GM21390 (cell line): Measurements from ENCODE around the gene RAP1A.
"Not testable (repeated sequence)": the region's sequence is repeated elsewhere in the genome, so short reads cannot be mapped to it uniquely, and the experiment has no call there.

Experiments used
- ATAC-seq: cut with Tn5 transposase; IDR thresholded peaks from one replicate; pipeline ENCODE4 v1.9.1; 2021; ENCODE audit not compliant: unreplicated experiment

The RAP1A gene

GRCh38 chr1:111597426-111597825, 22.2 kb upstream of the RAP1A start:
- no peak for ATAC-seq

DNA sequence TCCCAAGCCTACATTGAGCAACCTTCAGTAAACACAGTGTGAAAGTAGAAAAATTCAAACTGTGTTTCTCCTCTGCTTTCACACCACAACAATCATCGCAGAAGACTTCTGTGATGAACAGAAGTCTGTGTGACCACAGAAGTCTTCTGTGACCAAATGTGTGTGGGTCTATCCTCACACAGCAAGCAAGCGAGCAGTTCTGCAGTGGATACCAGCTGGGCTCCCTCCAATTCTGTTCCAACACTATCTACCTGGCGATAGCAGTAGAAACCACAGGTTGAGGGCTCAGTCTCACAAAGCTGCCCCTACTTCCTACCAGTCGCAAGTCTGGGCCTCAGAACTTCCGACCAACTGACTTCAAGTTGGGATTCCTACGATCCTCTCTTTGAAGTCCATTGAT, 21.0 kb upstream of the RAP1A start:
- peak; percentile 22 for ATAC-seq

DNA sequence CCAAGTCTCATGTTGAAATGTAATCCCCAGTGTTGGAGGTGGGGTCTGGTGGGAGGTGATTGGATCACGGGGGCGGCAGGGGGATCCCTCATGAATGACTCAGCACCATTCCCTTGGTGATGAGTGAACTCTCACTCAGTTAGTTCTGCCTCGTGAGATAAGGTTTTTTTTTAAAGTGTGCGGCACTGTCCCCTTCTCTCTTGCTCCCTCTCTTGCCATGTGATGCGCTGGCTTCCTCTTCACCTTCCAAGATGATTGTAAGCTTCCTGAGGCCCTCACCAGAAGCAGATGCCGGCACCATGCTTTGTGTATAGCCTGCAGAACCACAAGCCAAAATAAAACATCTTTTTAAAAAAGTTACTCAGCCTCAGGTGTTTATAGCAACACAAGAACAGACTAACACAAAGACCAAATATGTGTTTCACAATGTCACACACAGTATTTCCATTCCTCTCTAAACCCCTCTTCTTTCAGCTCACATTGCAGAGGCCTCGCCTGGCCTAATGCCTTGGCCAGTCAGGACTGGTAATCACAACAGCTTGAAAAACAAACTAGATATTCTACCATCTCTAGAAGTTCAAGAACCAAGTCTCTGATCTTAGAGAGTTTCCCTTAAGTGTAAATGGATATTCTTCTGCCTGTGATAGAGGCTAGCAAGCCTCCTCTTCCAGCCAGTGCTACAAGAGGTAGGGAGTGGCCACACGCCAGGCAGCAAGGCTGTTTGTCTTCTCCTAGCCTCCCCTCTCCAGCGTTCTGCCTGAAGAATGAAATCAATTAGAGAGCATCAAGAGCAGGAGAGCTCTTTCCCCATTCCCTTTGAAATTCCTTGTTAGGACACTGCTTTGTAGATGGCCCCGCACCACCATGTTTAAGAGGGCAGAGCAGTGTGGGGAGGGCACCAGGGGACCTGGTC, 19.6 kb upstream of the RAP1A start:
- peak; percentile 10 for ATAC-seq

DNA sequence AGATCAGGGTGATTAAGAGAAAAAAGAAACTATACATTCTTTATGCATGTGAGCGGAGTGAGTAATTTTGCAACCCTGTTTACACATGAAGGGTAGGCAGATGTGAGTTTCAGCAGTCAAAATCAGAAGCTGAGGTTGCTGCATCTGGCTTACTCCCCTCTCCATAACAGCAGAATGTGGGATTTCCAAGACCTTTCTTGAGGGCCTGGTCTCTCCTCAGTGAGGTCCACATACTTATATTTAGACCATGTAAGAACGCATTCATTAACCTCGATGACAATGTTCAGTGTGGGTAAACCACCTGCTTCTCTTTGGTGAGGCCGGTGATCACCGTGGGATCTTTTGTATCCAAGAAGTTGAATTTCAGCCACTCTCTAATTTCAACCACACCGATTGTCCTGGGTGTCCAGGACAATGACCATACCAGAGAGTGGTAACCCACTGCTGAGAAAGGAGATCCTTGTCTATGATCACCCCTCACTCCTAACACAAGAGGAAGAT, 18.7 kb upstream of the RAP1A start:
- peak; percentile 58 for ATAC-seq

- ATAC-seq: no peak
Observed at GRCh38 chr1:111602302-111602701, 17.3 kb upstream of the RAP1A start.

DNA sequence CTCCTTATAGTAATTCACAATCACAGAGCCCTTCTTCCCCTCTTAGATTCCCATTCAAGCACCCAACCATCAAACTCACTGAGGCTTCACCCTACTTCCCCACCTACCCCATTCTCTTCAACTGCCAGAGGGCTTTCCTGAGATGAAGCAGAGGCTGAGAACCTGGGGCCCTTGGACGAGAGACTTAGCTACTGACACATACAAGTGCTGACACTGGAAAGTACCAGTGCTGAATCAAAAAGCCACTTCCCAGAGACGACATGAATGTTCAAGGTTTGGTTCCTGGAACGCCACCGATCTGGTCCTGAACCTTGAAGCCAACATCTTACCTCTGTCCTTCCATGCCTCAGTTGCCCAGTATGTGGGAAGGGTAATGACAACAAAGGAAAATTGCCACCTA, 16.6 kb upstream of the RAP1A start:
- no peak for ATAC-seq

DNA sequence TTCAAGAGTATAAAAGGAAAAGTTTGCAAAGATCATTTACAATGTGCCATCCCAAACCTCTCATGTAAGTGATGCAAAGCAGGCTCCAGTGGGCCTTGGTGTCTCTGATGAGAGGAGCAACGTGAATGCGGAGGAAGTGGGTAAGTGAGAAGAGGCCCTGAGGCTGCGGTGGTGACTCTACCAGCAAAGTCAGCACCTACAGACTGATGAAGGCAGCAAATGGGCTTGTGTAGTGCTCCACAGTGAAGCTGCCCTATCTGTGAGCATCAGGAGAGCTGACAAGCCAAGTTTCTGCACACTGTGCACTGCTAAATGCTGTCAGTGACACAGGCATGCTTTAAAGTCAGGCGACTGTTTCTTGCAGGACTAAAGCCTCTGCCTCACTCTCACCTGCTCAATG, 15.6 kb upstream of the RAP1A start:
- ATAC-seq: peak; percentile 36

DNA sequence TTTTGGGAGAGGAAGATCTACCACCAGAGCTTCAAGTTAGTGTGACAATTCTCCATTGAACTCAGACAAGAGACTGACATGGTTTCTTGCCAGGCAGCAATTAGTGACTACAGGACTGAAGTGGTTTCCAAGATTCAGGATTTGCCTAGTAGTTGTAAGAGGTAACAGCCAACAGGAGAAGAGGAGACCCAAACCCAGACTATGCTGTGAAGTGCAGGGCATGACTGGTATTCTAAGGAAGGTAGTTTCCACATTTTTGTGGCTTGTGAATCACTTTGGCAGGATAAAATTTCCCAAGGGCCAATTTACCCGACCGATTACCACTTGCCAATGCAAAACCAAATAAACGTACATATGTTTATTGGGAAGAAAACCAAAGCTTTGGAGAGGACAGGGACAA, 14.7 kb upstream of the RAP1A start:
- no peak for ATAC-seq

- ATAC-seq: no peak
Observed at GRCh38 chr1:111605576-111605975, 14.0 kb upstream of the RAP1A start.

DNA sequence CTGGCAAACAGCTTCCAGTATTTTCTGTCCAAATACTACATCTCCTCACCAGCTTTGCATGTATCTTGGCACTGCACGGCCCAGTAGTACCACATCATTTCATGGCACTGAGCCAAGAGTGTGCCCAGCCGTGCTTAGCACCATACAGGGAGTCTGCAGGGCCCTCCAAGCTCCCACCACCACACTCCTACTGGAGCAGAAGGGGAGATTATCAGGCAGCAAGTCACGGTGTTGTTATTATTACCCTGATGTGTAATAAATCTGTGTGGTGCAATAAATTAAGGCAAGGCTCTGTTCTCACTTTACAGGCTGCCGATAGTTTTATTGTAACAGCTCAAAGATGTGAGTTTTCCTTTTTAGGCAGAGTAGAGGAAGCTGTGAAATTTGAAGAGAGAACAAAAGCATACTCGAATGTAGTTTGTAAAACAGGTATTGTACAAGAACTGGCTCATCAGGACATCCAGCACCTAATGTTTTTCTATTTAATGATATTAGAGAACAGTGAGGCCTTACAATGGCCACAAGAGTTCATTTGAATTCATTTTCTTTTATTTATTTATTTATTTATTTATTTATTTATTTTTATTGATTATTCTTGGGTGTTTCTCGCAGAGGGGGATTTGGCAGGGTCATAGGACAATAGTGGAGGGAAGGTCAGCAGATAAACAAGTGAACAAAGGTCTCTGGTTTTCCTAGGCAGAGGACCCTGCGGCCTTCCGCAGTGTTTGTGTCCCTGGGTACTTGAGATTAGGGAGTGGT, 13.0 kb upstream of the RAP1A start:
- ATAC-seq: not testable (repeated sequence)

DNA sequence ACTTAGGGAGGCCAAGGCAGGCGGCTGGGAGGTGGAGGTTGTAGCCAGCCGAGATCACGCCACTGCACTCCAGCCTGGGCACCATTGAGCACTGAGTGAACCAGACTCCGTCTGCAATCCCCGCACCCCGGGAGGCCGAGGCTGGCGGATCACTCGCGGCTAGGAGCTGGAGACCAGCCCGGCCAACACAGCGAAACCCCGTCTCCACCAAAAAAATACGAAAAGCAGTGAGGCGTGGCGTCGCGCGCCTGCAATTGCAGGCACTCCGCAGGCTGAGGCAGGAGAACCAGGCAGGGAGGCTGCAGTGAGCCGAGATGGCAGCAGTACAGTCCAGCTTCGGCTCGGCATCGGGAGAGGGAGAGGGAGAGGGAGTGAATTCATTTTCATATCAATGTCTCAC, 11.1 kb upstream of the RAP1A start:
- ATAC-seq: not testable (repeated sequence)

DNA sequence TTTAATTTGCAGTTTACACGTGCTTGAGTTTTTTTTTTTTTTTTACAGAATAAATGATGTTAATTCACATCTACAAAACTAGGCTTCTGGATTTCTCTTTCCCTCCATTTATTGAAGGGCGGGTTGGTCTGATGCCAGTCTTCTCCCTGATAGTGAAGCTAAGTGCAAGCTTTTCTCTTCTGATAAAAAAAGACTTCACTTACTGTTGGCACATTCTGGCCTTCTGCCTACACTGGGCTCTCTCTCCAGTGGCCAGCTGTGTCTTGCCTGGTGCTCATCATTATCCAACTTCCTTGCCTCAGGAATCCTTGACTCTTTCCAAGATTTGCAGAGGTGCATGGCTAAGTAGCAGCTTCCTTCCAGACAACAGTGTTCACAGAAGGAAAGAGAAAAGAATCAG, 7.6 kb upstream of the RAP1A start:
- ATAC-seq: no peak

- ATAC-seq: peak; percentile 40
Observed at GRCh38 chr1:111615870-111616715, 3.5 kb upstream of the RAP1A start.

GRCh38 chr1:111618081-111618480, 1.5 kb upstream of the RAP1A start:
- no peak for ATAC-seq

DNA sequence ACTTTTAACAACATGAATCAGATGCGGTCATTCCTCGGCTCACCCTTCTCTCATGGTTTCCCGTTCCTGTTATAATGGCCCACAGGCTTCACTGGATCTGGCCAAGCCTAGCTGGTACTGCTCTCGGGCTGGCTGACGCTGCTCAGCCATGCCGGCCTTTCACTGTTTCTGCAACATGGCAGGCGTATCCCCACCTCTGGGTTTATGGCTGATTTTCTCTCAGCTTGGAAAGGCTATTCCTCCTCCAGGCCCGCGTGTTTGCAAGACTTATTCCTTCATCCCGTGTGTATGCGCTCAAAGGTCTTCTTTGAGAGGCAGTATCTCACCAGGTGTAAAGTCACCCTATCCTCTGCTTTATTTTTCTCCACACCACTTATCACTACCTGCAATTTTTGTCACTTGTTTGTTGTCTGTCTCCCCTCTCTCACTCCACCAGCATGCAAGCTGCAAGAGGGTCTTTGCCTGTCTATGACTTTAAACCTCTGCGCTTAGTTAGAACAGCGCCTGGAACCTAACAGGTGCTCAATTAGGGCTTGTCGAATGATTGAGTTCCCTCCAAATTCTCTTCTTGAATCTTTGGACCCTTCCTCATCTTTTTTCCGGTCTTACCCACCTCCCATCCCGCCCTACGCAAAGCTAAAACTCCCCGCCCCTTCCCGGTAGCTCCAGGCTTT, 491 bp upstream of the RAP1A start:
- peak; percentile 11 for ATAC-seq

- ATAC-seq: no peak
Observed at GRCh38 chr1:111620441-111620971, 917 bp downstream of the RAP1A start.

GRCh38 chr1:111621050-111621449, 1.5 kb downstream of the RAP1A start:
- no peak for ATAC-seq

DNA sequence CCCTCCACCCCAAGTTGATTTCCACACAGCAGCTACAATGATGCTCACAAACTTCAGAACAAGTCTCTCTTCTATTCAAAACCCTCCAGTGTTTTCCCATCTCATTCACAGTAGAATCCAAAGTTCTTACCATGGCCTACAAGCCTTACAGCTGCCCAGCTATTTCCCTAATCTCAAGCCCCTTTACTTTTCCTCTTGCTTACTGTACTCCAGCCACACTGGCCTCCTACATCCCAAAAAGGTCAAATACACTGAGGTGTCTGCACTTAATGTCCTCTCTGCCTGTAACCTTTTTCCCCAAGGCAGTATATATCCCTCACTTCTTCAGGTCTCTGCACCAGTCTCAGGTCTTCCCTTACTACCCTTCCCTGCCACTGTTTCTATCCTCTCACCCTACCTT, 2.6 kb downstream of the RAP1A start:
- ATAC-seq: no peak

DNA sequence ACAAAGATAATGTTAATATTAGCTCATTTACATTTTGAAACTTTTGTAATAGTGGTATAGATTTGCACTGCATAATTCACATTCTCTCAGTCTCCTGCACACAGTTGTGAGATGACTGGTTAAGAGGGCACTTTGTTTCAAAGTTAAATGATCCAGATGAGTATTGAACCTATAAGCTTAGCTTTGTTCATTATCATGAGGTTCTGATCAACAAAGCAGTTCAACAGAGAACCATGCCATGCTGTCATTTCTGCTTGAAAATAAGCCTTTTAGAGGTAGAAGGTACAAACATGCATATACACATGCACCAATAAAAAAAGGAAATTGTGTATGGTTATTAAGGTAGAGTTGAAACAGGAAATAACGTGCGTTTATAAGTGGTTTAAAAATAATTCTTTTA, 4.8 kb downstream of the RAP1A start:
- ATAC-seq: no peak

DNA sequence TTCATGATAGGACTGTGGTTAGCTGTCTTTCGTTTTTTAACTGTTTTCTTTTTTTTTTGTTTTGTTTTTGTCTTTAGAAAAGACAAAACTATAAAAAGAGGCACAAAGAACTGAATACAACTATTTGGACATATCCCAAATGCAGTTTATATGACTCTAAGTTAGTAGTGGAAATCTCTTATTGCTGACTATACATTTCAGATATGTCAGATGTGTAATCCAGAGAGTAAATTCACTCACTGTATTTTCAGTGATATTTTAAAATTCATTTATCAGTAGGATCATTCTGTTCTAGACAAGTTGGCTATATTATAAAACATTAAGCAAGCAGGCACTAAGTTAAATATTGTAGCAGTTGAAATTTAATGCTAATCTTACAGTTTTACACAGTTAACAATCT, 5.7 kb downstream of the RAP1A start:
- no peak for ATAC-seq
